OCI-LY7 (cell line): ENCODE measurements around the gene ERFE. TPM values are rescaled to one million over a fixed set of nuclear protein-coding genes. Genes with fewer than 3 reads are reported as not detected.

Experiments
- BruUV-seq: library from RNA; stranded (reverse); fragments of 400-500 nt; replicated peaks from 2 replicates; lab custom pipeline; 2021; lab: Mats Ljungman, UMichigan
- CTCF ChIA-PET: fragments of 300-600 bp; sonication (Branson Sonifier 250); formaldehyde crosslinking; loops from one replicate; lab custom pipeline; 2022; ENCODE audit warnings: antibody characterized with exemption; ENCODE audit not compliant: unreplicated experiment; lab: Charles Lee
- POLR2A ChIA-PET: fragments of 300-600 bp; sonication (Branson Sonifier 250); formaldehyde crosslinking; loops from one replicate; lab custom pipeline; 2022; ENCODE audit warnings: antibody characterized with exemption; lab: Charles Lee
- DNase-seq: peaks from one replicate; pipeline ENCODE4 v3.0.0-alpha.2; 2015; ENCODE audit warnings: low spot score
- H2AFZ ChIP-seq: fragments of 200-600 bp; sonication (generic), shearing (Covaris generic); 2 replicates; pipeline ENCODE4 v1.6.1; 2014; ENCODE audit warnings: mild to moderate bottlenecking, antibody characterized with exemption, low read length, moderate library complexity
- H3K27ac ChIP-seq: fragments of 200-600 bp; sonication (generic); 2 replicates; pipeline ENCODE4 v1.5.1; 2014; ENCODE audit warnings: mixed run types, low read depth, mild to moderate bottlenecking, moderate library complexity, low read length, inconsistent platforms; ENCODE audit not compliant: poor library complexity, severe bottlenecking
- H3K36me3 ChIP-seq: fragments of 200-600 bp; sonication (generic); 2 replicates; pipeline ENCODE4 v1.6.1; 2014; ENCODE audit warnings: mild to moderate bottlenecking, antibody characterized with exemption, low read length, moderate library complexity, mixed read lengths; ENCODE audit not compliant: insufficient read depth
- H3K4me1 ChIP-seq: fragments of 200-600 bp; sonication (generic); 2 replicates; pipeline ENCODE4 v1.5.1; 2014; ENCODE audit warnings: mild to moderate bottlenecking, low read length; ENCODE audit not compliant: insufficient read depth, poor library complexity, severe bottlenecking
- H3K4me2 ChIP-seq: fragments of 200-600 bp; sonication (generic); 2 replicates; pipeline ENCODE4 v1.6.1; 2014; ENCODE audit warnings: mild to moderate bottlenecking, low read length
- H3K4me3 ChIP-seq: fragments of 200-600 bp; sonication (generic); 2 replicates; pipeline ENCODE4 v1.5.1; 2014; ENCODE audit warnings: mild to moderate bottlenecking, low read depth, low read length; ENCODE audit not compliant: poor library complexity, severe bottlenecking
- H3K79me2 ChIP-seq: fragments of 200-600 bp; sonication (generic); 2 replicates; pipeline ENCODE4 v1.6.1; 2016; ENCODE audit warnings: low read depth, mild to moderate bottlenecking, low read length, moderate library complexity, mixed read lengths; ENCODE audit not compliant: insufficient read depth
- H3K9me2 ChIP-seq: fragments of 200-600 bp; sonication (generic); 2 replicates; pipeline ENCODE4 v1.6.1; 2016; ENCODE audit warnings: mild to moderate bottlenecking, low read length, mixed read lengths; ENCODE audit not compliant: insufficient read depth
- H3K9me3 ChIP-seq: fragments of 200-600 bp; sonication (generic); 2 replicates; pipeline ENCODE4 v1.6.1; 2014; ENCODE audit warnings: mild to moderate bottlenecking, mixed run types, low read length, mixed read lengths
- H4K20me1 ChIP-seq: fragments of 200-600 bp; sonication (generic); 2 replicates; pipeline ENCODE4 v1.6.1; 2014; ENCODE audit warnings: mild to moderate bottlenecking, antibody characterized with exemption, low read length, moderate library complexity, mixed read lengths; ENCODE audit not compliant: insufficient read depth
- EZH2phosphoT487 ChIP-seq: fragments of 200-600 bp; sonication (generic); IDR thresholded peaks from 2 replicates; pipeline ENCODE4 v1.6.1; 2018; ENCODE audit warnings: low read depth, borderline replicate concordance, mild to moderate bottlenecking, mixed run types, antibody characterized with exemption, low read length, moderate library complexity, mixed read lengths
- intact Hi-C: fragments of 100-400 bp; cut with micrococcal nuclease; formaldehyde crosslinking; loops from one replicate; pipeline ENCODE4 v1.10.0; 2022; ENCODE audit not compliant: unreplicated experiment
- total RNA-seq, 2 experiments: library from RNA; depleted of rRNA in 1 of 2; stranded (reverse); fragments of >200 nt in 1 of 2; shearing (Covaris generic) in 1 of 2; gene quantifications; 2 replicates each; pipeline ENCODE4 v1.2.3, GENCODE V29; 2014 to 2022
- TF ChIP-seq, protein P1 (sequence below): fragments of 200-600 bp; sonication (generic); conservative IDR thresholded peaks from 2 replicates; pipeline ENCODE4 v1.5.1; 2014; ENCODE audit warnings: mild to moderate bottlenecking, antibody characterized with exemption, low read length, moderate library complexity, mixed read lengths

ERFE gene
- total RNA-seq, 2 experiments from 2014 or later, result 8.2 to 10.2 TPM

DNA sequence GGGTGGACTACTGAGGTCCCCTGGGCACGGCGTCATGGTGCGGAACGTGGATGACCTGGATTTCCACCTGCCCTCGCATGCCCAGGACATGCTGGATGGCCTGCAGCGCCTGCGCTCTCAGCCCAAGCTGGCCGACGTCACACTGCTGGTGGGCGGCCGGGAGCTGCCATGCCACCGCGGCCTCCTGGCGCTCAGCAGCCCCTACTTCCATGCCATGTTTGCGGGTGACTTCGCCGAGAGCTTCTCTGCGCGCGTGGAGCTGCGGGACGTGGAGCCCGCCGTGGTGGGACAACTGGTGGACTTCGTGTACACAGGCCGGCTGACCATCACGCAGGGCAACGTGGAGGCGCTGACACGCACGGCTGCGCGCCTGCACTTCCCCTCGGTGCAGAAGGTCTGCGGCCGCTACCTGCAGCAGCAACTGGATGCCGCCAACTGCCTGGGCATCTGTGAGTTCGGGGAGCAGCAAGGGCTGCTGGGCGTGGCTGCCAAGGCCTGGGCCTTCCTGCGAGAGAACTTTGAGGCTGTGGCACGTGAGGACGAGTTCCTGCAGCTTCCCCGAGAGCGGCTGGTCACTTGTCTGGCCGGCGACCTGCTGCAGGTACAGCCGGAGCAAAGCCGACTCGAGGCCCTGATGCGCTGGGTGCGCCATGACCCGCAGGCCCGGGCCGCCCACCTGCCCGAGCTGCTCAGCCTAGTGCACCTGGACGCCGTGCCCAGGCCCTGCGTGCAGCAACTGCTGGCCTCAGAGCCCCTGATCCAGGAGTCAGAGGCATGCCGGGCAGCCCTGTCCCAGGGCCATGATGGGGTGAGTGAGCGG is 17.8 kb upstream of the ERFE start:
- TF ChIP-seq, protein P1, sequence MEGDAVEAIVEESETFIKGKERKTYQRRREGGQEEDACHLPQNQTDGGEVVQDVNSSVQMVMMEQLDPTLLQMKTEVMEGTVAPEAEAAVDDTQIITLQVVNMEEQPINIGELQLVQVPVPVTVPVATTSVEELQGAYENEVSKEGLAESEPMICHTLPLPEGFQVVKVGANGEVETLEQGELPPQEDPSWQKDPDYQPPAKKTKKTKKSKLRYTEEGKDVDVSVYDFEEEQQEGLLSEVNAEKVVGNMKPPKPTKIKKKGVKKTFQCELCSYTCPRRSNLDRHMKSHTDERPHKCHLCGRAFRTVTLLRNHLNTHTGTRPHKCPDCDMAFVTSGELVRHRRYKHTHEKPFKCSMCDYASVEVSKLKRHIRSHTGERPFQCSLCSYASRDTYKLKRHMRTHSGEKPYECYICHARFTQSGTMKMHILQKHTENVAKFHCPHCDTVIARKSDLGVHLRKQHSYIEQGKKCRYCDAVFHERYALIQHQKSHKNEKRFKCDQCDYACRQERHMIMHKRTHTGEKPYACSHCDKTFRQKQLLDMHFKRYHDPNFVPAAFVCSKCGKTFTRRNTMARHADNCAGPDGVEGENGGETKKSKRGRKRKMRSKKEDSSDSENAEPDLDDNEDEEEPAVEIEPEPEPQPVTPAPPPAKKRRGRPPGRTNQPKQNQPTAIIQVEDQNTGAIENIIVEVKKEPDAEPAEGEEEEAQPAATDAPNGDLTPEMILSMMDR, result no peak
- TF ChIP-seq EZH2phosphoT487, result no peak
- Histone ChIP-seq H3K9me3 (no peaks in the 10 kb centered on the region), H3K79me2 (no peaks in the 10 kb centered on the region), H3K36me3 (no peaks in the 10 kb centered on the region), H3K4me3 (no peak overlapping the region), H3K9me2 (no peaks in the 10 kb centered on the region), H4K20me1 (no peaks in the 10 kb centered on the region), H3K4me1 (peaks cover 16% of the 10 kb centered on the region), H3K27ac (no peak overlapping the region), H3K4me2 (no peak overlapping the region), H2AFZ (no peak overlapping the region)
- ChIA-PET POLR2A (interaction anchor here (1.2 kb wide), 1 partner anchor 32 kb away, joined by 4 read pairs; no protein-coding TSS in a partner anchor), CTCF (no interaction called here)
- no TSS peak for BruUV-seq
- intact Hi-C loops, result no loop called here
- DNase-seq, result no peak

DNA sequence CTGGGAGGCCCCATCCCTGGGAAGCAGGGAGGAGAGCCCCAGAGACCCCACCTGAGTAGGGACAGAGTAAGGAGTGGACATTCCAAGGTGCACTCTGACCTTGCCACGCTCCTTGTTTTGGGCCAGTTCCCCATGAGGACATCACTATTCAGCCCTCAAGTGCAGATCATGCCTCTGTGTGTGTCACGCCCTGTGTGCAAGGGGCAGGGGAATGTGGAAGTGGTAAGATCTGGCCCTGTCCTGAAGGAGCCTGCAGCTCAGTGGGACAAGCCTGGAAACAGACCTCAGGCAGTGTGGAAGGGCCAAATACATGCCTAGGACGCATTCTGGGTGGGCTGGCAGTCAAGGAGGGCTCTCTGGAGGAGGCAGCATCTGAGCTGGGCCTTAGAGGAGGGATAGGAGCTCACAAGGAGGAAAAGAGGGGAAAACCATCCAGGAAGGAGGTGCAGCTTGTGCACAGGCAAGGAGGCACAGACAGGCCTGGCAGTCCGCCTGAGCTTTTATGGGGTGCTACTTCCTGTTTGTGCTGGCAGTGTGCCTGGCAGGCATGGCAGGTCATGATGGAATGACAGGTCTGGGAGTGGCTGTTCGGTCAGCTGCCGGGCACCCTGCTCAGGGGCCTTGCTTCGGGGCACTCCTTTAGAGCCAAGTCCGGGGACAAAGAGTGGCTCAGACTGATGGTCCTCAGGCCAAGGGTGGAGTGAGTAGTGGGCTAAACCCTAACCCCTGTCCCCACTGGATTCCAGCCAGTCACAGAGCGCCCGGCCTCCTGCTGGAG is 17.0 kb upstream of the ERFE start:
- H4K20me1 ChIP-seq, result no peaks in the 10 kb centered on the region
- intact Hi-C loops, result no loop called here
- DNase-seq, result no peak
- no peaks in the 10 kb centered on the region for H3K36me3 ChIP-seq
- no peak overlapping the region for H3K27ac ChIP-seq
- H3K4me2 ChIP-seq, result no peak overlapping the region
- BruUV-seq, result no TSS peak
- TF ChIP-seq EZH2phosphoT487, result no peak
- TF ChIP-seq, protein P1, result no peak
- no peaks in the 10 kb centered on the region for H3K79me2 ChIP-seq
- H3K4me1 ChIP-seq, result peaks cover 16% of the 10 kb centered on the region
- H3K9me3 ChIP-seq, result no peaks in the 10 kb centered on the region
- CTCF ChIA-PET, result no interaction called here
- H3K9me2 ChIP-seq, result no peaks in the 10 kb centered on the region
- POLR2A ChIA-PET, result interaction anchor here (0.6 to 1.2 kb wide), 2 partner anchors 33 to 1353 kb away, joined by 3 to 4 read pairs; no protein-coding TSS in a partner anchor
- no peak overlapping the region for H2AFZ ChIP-seq
- H3K4me3 ChIP-seq, result no peak overlapping the region
